ENCODE data around the gene GABRR1.

Gene GABRR1

GRCh38 chr6:89258912-89259311 lies 41.8 kb upstream of the GABRR1 start:
- no peak for TF ChIP-seq RARB (CRISPR knock-in tag; IDR thresholded peaks at IDR 0.05)
- no peak for TF ChIP-seq ZFP3 (CRISPR knock-in tag; IDR thresholded peaks at IDR 0.05)
- TF ChIP-seq GLIS3 (CRISPR knock-in tag; IDR thresholded peaks at IDR 0.05), result no peak
- no peak for TF ChIP-seq OSR1 (CRISPR knock-in tag; IDR thresholded peaks at IDR 0.05)
- TF ChIP-seq POU6F1 (CRISPR knock-in tag; IDR thresholded peaks at IDR 0.05; ENCODE audit: borderline replicate concordance, low read depth), result no peak
- no peak for TF ChIP-seq ZC3H10 (CRISPR knock-in tag; IDR thresholded peaks at IDR 0.05)
- no peak for TF ChIP-seq TCF4 (CRISPR knock-in tag; IDR thresholded peaks at IDR 0.05; ENCODE audit: borderline replicate concordance)
- no peak for TF ChIP-seq PPARA (CRISPR knock-in tag; IDR thresholded peaks at IDR 0.05; ENCODE audit: borderline replicate concordance)
- no peak for TF ChIP-seq ESRRG (CRISPR knock-in tag; IDR thresholded peaks at IDR 0.05)
- TF ChIP-seq TOX (CRISPR knock-in tag; IDR thresholded peaks at IDR 0.05; ENCODE audit: borderline replicate concordance), result no peak
- TF ChIP-seq CSDC2 (CRISPR knock-in tag; IDR thresholded peaks at IDR 0.05), result no peak
- ATAC-seq, result no peak

- ATAC-seq, result no peak
- TF ChIP-seq TOX (CRISPR knock-in tag; IDR thresholded peaks at IDR 0.05; ENCODE audit: borderline replicate concordance) (no peak), RARB (CRISPR knock-in tag; IDR thresholded peaks at IDR 0.05) (no peak), POU6F1 (CRISPR knock-in tag; IDR thresholded peaks at IDR 0.05; ENCODE audit: borderline replicate concordance, low read depth) (no peak), ZNF565 (CRISPR knock-in tag; conservative IDR thresholded peaks at IDR 0.05; ENCODE audit: low read depth) (no peak), CREB5 (CRISPR knock-in tag; IDR thresholded peaks at IDR 0.05; ENCODE audit: low read depth) (no peak), CSRNP3 (CRISPR knock-in tag; IDR thresholded peaks at IDR 0.05) (no peak), ZNF8 (CRISPR knock-in tag; IDR thresholded peaks at IDR 0.05) (no peak), SNAI2 (CRISPR knock-in tag; IDR thresholded peaks at IDR 0.05) (no peak), ESRRG (CRISPR knock-in tag; IDR thresholded peaks at IDR 0.05) (no peak), ISL1 (CRISPR knock-in tag; IDR thresholded peaks at IDR 0.05) (no peak), CSDC2 (CRISPR knock-in tag; IDR thresholded peaks at IDR 0.05) (no peak), ZNF70 (CRISPR knock-in tag; IDR thresholded peaks at IDR 0.05) (no peak)
These were observed 40.6 kb upstream of the GABRR1 start for GRCh38 chr6:89257781-89258180.

- ATAC-seq, result no peak
- no peak for TF ChIP-seq ESRRG (CRISPR knock-in tag; IDR thresholded peaks at IDR 0.05)
- TF ChIP-seq POU6F1 (CRISPR knock-in tag; IDR thresholded peaks at IDR 0.05; ENCODE audit: borderline replicate concordance, low read depth), result no peak
- TF ChIP-seq RARB (CRISPR knock-in tag; IDR thresholded peaks at IDR 0.05), result no peak
- no peak for TF ChIP-seq CREB5 (CRISPR knock-in tag; IDR thresholded peaks at IDR 0.05; ENCODE audit: low read depth)
- TF ChIP-seq CSDC2 (CRISPR knock-in tag; IDR thresholded peaks at IDR 0.05), result no peak
- TF ChIP-seq ZNF70 (CRISPR knock-in tag; IDR thresholded peaks at IDR 0.05), result no peak
- TF ChIP-seq OSR1 (CRISPR knock-in tag; IDR thresholded peaks at IDR 0.05), result no peak
- TF ChIP-seq ISL1 (CRISPR knock-in tag; IDR thresholded peaks at IDR 0.05), result no peak
- no peak for TF ChIP-seq GLIS3 (CRISPR knock-in tag; IDR thresholded peaks at IDR 0.05)
- no peak for TF ChIP-seq ZFP30 (CRISPR knock-in tag; IDR thresholded peaks at IDR 0.05)
- TF ChIP-seq ZNF8 (CRISPR knock-in tag; IDR thresholded peaks at IDR 0.05), result no peak
- TF ChIP-seq CSRNP3 (CRISPR knock-in tag; IDR thresholded peaks at IDR 0.05), result no peak
- TF ChIP-seq TCF4 (CRISPR knock-in tag; IDR thresholded peaks at IDR 0.05; ENCODE audit: borderline replicate concordance), result no peak
- TF ChIP-seq ZC3H10 (CRISPR knock-in tag; IDR thresholded peaks at IDR 0.05), result no peak
- no peak for TF ChIP-seq BACH2 (CRISPR knock-in tag; IDR thresholded peaks at IDR 0.05; ENCODE audit: borderline replicate concordance)
- TF ChIP-seq PPARA (CRISPR knock-in tag; IDR thresholded peaks at IDR 0.05; ENCODE audit: borderline replicate concordance), result no peak
- TF ChIP-seq ARNTL (CRISPR knock-in tag; IDR thresholded peaks at IDR 0.05; ENCODE audit: borderline replicate concordance, low read depth), result no peak
- TF ChIP-seq PATZ1 (CRISPR knock-in tag; IDR thresholded peaks at IDR 0.05; ENCODE audit: borderline replicate concordance), result no peak
These were observed 40.2 kb upstream of the GABRR1 start for GRCh38 chr6:89257346-89257745.
